ENCODE measurements around the gene PLEKHA7. TPM values are rescaled to one million over a fixed set of nuclear protein-coding genes. Genes with fewer than 3 reads are reported as not detected.
A peak's percentile ranks its signal among the peaks of the same experiment; 100 is the strongest.

Gene PLEKHA7
- total RNA-seq, 2 donors from 2014 or later = 10.8 to 17.6 TPM

GRCh38 chr11:16743478-16743877 is 270.7 kb downstream of the PLEKHA7 start:
- Histone ChIP-seq H3K27me3 (replicated peaks; ENCODE audit: insufficient read depth) (no peaks in the 10 kb centered on the region), H3K27ac (no peak overlapping the region), H3K4me1 (ENCODE audit: control insufficient read depth in 1 of 2, low read depth in 2 of 2) (peaks cover 43 to 63% of the 10 kb centered on the region in 2 donors), H3K4me3 (no peak overlapping the region), H3K36me3 (peaks cover 20% of the 10 kb centered on the region), H3K9me3 (no peaks in the 10 kb centered on the region)
- TF ChIP-seq CTCF (IDR thresholded peaks at IDR 0.05) = no peak
- ATAC-seq (ENCODE audit: insufficient number of reproducible peaks, low FRiP score, low read depth) (no peak), DNase-seq (ENCODE audit: low spot score) (no peak)

GRCh38 chr11:16741473-16741872 is 272.7 kb downstream of the PLEKHA7 start:
- H3K27ac ChIP-seq = no peak overlapping the region
- DNase-seq (ENCODE audit: low spot score) (no peak), ATAC-seq (ENCODE audit: insufficient number of reproducible peaks, low FRiP score, low read depth) (no peak)
- no peak for TF ChIP-seq CTCF (IDR thresholded peaks at IDR 0.05)
- no peaks in the 10 kb centered on the region for H3K27me3 ChIP-seq (replicated peaks; ENCODE audit: insufficient read depth)
- peaks cover 43 to 63% of the 10 kb centered on the region in 2 donors for H3K4me1 ChIP-seq (ENCODE audit: control insufficient read depth in 1 of 2, low read depth in 2 of 2)
- H3K9me3 ChIP-seq = no peaks in the 10 kb centered on the region
- H3K4me3 ChIP-seq = no peak overlapping the region
- peaks cover 9% of the 10 kb centered on the region for H3K36me3 ChIP-seq

GRCh38 chr11:16738947-16739815 is 275.0 kb downstream of the PLEKHA7 start:
- H3K4me3 ChIP-seq = peak overlapping the region; percentile 95
- no peaks in the 10 kb centered on the region for H3K36me3 ChIP-seq
- peak overlapping the region; percentile 93 to 95 for H3K27ac ChIP-seq
- TF ChIP-seq CTCF (IDR thresholded peaks at IDR 0.05) = no peak
- DNase-seq (ENCODE audit: low spot score) (no peak), ATAC-seq (ENCODE audit: insufficient number of reproducible peaks, low FRiP score, low read depth) (no peak)
- peaks cover 28 to 44% of the 10 kb centered on the region in 2 donors for H3K4me1 ChIP-seq (ENCODE audit: control insufficient read depth in 1 of 2, low read depth in 2 of 2)
- no peaks in the 10 kb centered on the region for H3K9me3 ChIP-seq
- no peaks in the 10 kb centered on the region for H3K27me3 ChIP-seq (replicated peaks; ENCODE audit: insufficient read depth)

GRCh38 chr11:16738193-16738946 is 275.8 kb downstream of the PLEKHA7 start, which contains the start of gene C11orf58:
TSS of gene C11orf58 (plus strand) at chr11:16738647. CDS start at chr11:16738779, 132 bp downstream.
- peaks cover 28 to 40% of the 10 kb centered on the region in 2 donors for H3K4me1 ChIP-seq (ENCODE audit: control insufficient read depth in 1 of 2, low read depth in 2 of 2)
- no peak for TF ChIP-seq CTCF (IDR thresholded peaks at IDR 0.05)
- no peaks in the 10 kb centered on the region for H3K36me3 ChIP-seq
- no peaks in the 10 kb centered on the region for H3K27me3 ChIP-seq (replicated peaks; ENCODE audit: insufficient read depth)
- DNase-seq (ENCODE audit: low spot score) (peak; percentile 93), ATAC-seq (ENCODE audit: insufficient number of reproducible peaks, low FRiP score, low read depth) (peak; percentile 100)
- H3K9me3 ChIP-seq = no peaks in the 10 kb centered on the region
- peak within 1 kb of the TSS; percentile 95 for H3K4me3 ChIP-seq
- peak within 1 kb of the TSS; percentile 93 to 95 for H3K27ac ChIP-seq

GRCh38 chr11:16737818-16738192 is 276.4 kb downstream of the PLEKHA7 start:
- Histone ChIP-seq H3K9me3 (no peaks in the 10 kb centered on the region), H3K36me3 (no peaks in the 10 kb centered on the region), H3K4me3 (peak overlapping the region; percentile 95), H3K27ac (peak overlapping the region; percentile 93 to 95), H3K4me1 (ENCODE audit: control insufficient read depth in 1 of 2, low read depth in 2 of 2) (peaks cover 23 to 34% of the 10 kb centered on the region in 2 donors), H3K27me3 (replicated peaks; ENCODE audit: insufficient read depth) (no peaks in the 10 kb centered on the region)
- TF ChIP-seq CTCF (IDR thresholded peaks at IDR 0.05) = no peak
- no peak for ATAC-seq (ENCODE audit: insufficient number of reproducible peaks, low FRiP score, low read depth)
- no peak for DNase-seq (ENCODE audit: low spot score)
